ENCODE data around the gene SLC35F2.
"Not testable (repeated sequence)": the region's sequence is repeated elsewhere in the genome, so short reads cannot be mapped to it uniquely, and the experiment has no call there.

DNA sequence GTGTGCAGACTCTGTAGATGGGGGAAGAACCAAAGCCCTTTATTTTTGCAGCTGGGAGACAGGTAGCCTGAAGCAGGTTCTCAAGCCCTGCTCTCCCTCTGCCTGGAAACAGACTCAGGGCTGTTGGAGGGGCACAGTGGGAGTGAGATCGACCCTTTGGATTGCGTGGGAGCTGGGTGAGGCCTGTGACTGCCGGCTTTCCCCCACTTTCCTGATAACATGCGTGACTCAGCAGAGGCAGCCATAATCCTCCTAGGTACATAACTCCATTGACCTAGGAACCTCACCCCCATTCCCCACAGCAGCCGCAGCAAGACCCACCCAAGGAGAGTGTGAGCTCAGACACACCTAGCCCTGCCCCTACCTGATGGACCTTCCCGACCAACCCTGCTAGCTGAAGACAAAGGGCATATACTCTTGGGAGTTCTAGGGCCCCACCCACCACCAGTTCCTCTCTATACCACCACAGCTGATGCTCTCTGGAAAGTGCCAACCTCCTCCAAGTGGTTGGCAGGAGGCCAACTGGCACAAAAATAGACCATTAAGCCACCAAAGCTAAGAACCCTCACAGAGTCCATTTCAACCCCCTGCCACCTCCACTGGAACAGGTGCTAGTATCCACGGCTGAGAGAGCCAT, 99.8 kb downstream of the SLC35F2 start:
- TF ChIP-seq CTCF (IDR thresholded peaks at IDR 0.05); POLR2AphosphoS5 (IDR thresholded peaks at IDR 0.05; ENCODE audit: insufficient read depth in 1 of 2, low read depth in 1 of 2); POLR2A (IDR thresholded peaks at IDR 0.05): not testable (repeated sequence)

All from vagina (tissue), 2 donors.